Activated CD4-positive, alpha-beta T cell treated with anti-CD3 and anti-CD28 coated beads for 4 hours (primary cell): ENCODE results near the gene OR6F1.
"Not testable (repeated sequence)": the region's sequence is repeated elsewhere in the genome, so short reads cannot be mapped to it uniquely, and the experiment has no call there.

Source experiments
- DNase-seq, 2 donors: peaks; one replicate each; pipeline ENCODE4 v3.0.0-alpha.2; 2020

OR6F1 gene

DNA sequence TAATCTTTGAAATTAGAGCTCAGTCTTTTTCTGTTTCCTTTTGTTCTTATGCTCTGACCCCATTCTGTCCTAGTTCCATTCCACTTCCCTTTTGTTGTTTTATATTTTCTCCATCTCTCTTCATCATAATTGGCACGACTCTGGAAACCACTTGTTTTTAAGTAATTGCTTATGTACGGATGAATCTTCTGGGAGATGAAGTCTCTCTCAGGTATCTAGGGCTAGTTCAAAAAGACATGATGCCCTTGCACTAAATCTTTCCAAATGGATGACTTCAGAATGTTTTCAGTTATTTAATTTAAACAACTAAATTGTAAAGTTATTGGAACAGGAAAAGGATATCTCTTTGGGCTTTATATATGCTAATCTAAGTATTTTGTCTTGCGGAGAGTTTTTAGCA, at the start of gene OR6F1:
OR6F1 (minus strand) TSS at position 101 of the 400 bp plus-strand sequence. CDS start 3,891 bp downstream, outside the sequence.
- no peak for DNase-seq

DNA sequence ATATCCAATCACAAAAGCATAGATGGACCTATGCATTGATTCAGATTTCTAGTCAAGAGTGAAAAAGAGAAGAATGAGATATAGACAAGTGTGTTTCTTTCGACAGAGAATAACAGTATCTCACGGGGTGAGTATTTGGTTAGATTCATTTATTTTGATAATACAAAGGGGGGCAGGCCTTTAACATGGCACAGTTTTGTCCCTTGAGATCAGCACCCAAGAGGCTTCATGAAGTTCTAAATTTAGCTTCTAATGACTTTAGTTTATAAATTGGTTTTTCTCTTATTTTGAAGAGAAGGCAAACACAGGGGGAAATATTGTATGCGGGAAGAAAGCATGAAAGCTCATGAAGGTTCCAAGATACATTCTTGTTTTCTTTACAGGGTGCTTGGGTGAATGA, 44.0 kb upstream of the OR6F1 start, which contains the start of gene OR1C1:
OR1C1 (minus strand) TSS at position 101 of the 400 bp plus-strand sequence. CDS start 2,150 bp downstream, outside the sequence.
- no peak for DNase-seq

DNA sequence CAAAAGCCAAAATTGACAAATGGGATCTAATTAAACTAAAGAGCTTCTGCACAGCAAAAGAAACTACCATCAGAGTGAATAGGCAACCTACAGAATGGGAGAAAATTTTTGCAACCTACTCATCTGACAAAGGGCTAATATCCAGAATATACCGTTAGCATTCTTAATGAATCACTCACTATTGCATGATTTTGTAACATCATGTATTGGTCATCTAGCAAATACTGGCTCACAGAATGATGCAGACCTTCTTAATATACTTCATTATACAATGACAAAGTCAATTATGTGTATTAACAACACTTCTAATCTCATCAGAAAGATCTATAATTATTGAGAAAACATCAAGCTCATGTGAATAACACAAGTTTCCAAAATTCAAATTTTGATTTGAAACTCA, 37.9 kb upstream of the OR6F1 start:
- not testable (repeated sequence) for DNase-seq

DNA sequence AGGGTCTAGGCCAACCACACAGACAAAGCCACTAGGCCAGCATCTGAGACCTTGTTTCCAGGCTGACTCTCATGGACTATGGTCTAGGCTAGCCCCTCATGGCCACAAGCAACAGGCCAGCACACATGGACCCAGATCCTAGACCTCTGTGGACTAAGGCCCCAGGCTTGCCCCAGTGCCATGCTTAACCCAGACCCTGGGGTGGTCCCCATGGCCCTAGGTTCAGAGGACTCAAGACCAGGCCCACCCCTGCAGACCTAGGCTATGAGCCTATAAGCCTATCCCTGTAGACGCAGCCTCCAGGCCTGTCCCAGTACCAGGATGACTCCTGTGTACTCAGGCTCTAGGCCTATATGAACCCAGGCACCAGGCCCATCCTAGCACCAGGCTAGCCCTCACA, 33.4 kb upstream of the OR6F1 start:
- DNase-seq: no peak

DNA sequence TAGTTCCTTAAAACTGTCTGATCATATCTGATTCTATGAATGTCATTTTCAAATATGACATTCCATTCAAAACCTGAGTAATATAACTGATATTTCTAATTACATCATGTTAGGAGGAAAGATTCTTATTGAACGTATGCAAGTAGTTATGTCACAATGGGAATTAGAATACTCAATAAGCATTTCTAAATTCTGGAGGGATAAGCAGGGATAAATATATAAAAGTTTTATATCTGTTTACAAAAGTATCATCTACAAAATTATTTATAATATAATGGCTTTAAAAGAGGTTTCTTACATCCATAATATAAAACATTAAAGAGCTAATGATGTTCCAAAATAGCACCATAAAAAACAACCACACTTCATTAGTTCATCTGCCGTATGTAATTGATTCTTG, 31.6 kb upstream of the OR6F1 start, which contains the start of gene OR14A2:
OR14A2 (minus strand) TSS at position 101 of the 400 bp plus-strand sequence.
- no peak for DNase-seq

DNA sequence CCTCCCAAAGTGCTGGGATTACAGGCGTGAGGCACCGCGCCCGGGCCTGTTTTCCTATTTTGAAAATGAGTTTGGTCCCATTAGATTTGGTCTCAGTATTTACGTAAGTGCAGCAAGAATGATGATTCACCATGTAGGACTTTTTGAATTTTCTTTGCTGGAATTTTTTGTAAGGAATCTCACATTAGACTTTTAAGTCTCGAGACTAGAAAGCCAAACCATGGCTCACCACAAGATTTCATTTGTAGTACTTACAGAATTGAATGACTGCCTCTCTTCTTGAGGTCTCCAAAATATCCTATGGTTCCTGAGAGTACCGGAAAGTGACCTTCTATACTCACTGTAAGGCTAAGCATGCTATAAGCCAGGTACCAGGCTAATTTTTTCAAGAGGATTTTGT, 31.2 kb upstream of the OR6F1 start:
- DNase-seq: no peak

DNA sequence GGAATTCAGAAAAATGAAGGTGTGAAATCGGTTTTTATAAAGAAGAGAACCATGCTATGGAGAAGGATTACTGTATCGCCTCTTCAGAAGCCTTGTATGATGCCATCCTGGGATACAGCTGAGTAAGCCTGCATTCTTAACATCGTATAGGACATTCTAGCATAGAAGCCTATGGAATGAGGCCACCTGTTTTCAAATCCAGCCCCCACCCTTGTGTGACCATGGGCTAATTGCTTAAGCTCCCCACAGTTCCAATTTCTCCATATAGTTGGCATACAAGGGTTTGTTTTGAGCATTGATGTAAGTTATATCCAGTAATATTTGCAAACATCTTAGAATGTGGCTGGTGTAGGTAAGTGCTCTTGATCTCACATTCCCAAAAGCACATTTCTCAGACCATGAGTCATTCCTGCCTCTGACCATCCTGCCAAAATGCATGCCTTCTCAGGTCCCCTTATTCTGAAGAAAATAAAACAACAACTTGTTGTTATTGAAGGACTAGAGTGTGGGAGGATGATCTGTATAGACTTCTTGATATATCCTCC, 30.0 kb upstream of the OR6F1 start:
- no peak for DNase-seq

DNA sequence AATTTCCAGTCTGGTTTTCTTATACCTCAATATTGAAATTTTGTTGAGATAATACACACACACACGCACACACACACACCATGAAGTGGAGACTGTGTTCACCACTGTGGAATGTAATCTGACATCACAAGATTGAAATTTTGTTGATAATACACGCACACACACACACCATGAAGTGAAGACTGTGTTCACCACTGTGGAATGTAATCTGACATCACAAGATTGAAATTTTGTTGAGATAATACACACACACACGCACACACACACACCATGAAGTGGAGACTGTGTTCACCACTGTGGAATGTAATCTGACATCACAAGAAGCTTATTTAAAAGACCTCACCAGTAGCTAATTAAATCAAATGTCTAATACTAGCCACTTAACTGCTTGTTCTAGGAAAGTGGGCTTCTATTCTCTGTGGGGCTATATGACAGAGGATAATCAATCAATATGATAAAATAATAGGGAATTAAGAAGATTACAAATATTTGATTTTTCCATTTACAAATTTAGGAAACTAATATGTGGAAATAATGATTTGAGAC, 25.8 kb upstream of the OR6F1 start:
- DNase-seq: not testable (repeated sequence)

DNA sequence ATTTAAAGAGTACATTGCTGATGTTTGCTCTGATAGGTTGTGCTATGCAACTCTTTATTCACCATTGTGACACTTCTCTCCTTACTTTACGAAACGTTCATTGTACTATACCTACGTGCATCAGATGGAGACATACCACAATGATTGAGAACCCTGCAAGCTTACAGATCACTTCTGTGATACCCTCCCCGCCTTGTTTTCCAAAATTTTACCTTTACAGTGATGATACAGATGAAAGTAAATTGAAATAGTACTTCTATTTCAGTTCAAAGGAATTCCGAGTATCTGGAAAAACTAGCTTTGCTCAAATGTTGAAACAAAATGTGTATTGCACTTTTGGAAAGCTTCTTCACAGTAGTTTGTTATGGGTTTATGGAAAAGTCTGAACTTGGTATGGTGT, 25.3 kb upstream of the OR6F1 start:
- no peak for DNase-seq

DNA sequence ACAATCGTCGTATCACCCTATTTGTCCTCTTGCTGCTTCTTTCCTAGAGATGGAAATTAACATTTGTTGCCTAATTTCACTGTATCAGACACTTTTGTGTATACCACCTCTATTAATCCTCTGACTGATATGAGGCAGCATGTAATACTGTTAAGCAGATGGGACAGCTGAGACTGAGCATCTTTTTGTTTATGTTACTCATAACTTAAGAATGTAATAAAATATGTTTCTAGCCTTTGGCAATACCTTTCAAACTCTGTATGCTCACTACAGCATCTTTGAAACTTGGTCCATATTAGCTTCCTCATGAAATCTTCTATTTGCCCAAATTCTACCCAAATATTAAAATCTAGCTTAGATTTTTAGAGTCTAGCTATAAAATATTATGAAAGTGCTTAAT, 24.3 kb upstream of the OR6F1 start:
- no peak for DNase-seq

DNA sequence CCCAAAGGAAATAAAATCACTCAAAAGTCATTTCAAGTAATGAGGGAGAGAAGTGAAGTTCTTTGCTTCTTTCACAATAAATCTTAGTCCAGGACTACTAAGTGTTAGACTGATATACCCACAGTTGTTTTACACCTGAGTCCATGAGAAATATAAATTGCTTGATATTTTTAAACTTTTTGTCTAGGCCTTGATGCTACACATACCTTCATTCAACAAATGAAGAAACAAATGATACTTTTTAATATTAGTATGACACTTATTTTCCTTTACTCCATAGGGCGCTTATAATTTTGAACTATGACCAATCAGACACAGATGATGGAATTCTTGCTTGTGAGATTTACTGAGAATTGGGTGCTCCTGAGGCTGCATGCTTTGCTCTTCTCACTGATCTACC, 21.9 kb upstream of the OR6F1 start, which contains the start of gene OR14K1:
OR14K1 (plus strand) TSS at position 301 of the 400 bp plus-strand sequence; CDS start at position 301, 0 bp downstream.
- DNase-seq: no peak

DNA sequence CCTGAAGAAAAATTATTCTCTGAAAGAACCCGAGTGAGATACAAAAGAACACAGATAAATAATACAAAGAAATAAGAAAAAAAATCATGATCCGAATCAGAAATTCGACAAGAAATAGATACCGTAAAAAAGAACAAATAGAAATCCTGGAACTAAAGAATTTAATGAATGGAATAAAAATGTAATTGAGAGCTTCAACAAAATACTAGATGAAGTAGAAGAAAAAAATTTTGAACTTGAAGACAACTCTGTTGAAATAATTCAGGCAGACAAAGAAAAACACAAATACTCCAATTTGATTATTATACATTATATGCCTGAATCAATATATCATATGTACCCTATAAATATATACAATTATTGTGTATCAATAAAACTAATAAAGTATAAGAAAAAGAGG, 4.8 kb upstream of the OR6F1 start:
- DNase-seq: no peak

DNA sequence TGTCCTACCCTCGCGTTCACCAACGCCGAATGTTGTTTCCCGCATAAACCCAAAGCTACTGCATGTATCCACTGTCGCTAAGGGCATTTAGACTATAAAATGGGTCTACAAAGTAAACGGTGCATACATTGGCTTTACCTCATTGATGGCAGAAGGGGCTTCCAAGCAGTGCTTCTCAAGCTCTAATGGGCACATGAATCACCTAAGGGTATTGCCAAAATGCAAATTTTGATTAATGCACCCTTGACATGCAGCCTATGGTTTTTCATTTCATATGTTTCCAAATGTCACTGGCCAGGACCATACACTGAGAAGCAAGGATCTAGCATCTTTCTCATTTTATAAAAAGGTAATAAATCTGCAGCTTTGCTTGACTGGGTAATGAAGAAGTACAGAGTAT, 2.7 kb downstream of the OR6F1 start:
- no peak for DNase-seq

DNA sequence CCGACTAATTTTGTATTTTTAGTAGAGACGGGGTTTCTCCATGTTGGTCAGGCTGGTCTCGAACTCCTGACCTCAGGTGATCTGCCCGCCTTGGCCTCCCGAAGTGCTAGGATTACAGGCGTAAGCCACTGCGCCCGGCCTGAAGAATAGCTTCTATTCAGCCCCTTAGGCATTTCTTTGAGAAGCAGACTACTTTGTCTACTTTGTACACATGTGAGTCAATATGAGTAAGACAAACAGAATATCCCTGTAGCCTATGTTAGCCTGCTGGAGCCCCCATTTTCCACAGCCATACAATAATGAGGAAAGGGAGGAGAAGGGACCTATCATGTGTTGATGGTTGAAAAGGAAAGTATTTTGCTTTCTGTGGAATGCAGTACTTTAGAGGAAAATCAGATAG, 5.8 kb downstream of the OR6F1 start:
- not testable (repeated sequence) for DNase-seq

DNA sequence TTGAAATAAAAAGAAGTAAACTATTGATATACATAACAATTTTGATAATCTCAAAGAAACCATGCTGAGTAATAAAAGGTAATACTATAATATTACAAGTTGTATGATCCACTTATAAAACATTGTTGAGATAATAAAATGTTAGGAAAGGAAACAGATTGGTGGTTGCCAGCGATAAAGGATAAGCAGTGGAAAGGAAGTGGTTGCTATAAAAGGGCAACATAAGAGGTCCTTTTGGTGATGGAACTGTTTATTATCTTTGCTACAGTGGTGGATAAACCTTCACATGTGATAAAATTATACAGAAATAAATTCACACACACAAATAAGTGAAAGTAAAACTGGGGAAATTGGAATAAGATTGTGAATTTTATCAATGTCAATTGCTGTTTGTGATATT, 15.1 kb downstream of the OR6F1 start:
- DNase-seq: no peak

DNA sequence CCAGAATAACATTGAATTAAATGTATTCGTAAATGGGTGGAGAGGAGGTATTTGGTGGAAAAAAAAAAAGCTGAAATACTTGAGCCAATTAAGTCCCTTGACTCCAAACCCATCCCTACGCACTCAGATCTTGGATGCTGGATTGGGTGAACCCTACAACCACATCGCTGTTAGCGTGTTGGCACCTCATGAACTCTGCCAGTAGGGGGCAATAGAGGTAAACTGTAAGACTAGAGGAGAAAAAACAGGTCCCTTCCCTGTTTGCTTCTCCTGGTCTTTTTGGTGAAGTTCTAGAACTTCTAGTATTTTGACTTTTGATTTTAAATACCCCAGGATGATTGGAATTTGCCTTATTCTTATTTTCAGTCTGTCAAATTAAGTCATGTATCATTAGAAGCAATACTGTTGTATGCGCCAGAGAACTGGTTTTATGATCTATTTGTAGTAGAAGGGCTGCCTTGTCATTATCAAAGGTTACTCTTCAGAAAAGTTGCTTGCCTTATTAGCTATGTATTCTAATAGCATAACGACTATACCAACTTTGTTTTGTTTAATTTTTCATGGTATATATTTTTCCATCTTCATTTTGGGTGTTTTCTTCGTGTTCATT, 35.1 kb downstream of the OR6F1 start:
- no peak for DNase-seq

DNA sequence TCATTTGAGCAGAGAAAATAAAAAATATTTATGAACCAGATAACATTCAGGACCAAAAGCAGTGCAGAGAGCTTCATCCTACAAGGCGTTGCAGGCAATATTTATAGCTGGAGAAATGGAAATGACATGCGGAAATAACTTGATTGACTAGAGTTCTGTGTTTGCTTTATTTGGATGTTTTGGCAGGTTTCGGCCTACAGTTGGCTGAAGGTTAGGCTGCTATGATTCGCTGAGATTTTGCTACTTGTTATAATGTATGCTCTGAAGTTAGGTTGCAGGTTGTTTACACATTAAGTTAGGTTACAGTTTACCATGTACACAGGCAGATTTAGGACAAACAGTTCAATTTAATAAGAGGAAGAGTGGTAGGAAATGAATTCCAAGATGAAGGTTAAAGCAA, 36.3 kb downstream of the OR6F1 start:
- no peak for DNase-seq

DNA sequence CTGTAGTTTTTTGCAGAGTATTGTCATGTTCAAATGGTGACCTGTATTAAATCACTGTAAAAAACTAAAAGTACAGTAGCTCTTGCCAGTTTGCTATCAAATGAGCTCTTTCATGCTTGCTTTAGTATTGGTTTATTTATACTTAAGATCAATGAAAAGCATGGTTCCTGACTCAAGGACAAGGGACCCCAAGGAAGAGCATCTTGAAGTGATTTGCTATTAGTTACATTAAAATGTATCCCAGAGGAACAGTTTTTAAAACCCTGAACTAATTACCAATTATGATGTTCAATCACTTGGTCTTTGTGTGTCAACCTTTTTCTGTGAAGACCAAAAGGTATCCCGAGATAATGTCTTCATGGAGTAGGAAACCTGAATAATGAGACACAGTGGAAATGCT, 36.8 kb downstream of the OR6F1 start, which contains the start of gene OR13G1:
OR13G1 (minus strand) TSS at position 101 of the 400 bp plus-strand sequence. CDS start 6,698 bp downstream, outside the sequence.
- no peak for DNase-seq

DNA sequence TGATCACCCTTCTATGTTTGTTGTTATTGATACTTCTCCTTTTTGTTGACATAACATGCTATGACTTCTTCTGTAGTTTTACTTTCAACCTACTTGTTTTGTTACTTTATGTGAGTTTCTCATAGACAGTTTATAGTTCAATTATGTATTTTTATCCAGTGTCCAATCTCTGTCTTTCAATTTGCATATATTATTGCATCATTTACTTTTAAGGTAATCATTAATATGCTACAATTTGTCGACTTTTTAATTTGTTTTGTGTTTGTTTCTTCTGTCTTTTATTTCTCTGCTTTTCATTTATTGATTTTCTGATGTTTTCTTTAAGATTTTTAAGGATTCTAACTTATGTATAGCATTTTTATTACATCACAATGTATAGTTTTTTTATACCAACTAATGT, 47.2 kb downstream of the OR6F1 start:
- no peak for DNase-seq
